Suprapubic skin (tissue), 4 donors: ENCODE data around the gene GRM5. TPM values are rescaled to one million over a fixed set of nuclear protein-coding genes. Genes with fewer than 3 reads are reported as not detected.
"Not testable (repeated sequence)": the region's sequence is repeated elsewhere in the genome, so short reads cannot be mapped to it uniquely, and the experiment has no call there.

Experiments used
- DNase-seq, 2 donors: peaks; one replicate each; pipeline ENCODE4 v3.0.0-alpha.2; 2019; ENCODE audit warnings: low spot score in 2 of 2
- H3K27ac ChIP-seq: fragments of 200-600 bp; sonication (generic); one replicate; pipeline ENCODE4 v1.5.1; 2019
- H3K27me3 ChIP-seq: fragments of 200-600 bp; sonication (generic); one replicate; pipeline ENCODE4 v1.5.1; 2019
- H3K36me3 ChIP-seq: fragments of 200-600 bp; sonication (generic); one replicate; pipeline ENCODE4 v1.5.1; 2019
- H3K4me1 ChIP-seq: fragments of 200-600 bp; sonication (generic); one replicate; pipeline ENCODE4 v1.5.1; 2019
- H3K4me3 ChIP-seq: fragments of 200-600 bp; sonication (generic); one replicate; pipeline ENCODE4 v1.5.1; 2019; ENCODE audit warnings: mild to moderate bottlenecking
- H3K9me3 ChIP-seq: fragments of 200-600 bp; sonication (generic); one replicate; pipeline ENCODE4 v1.5.1; 2019
- EP300 ChIP-seq: sonication (generic); formaldehyde crosslinking; IDR thresholded peaks from one replicate; pipeline ENCODE4 v1.6.1; 2017; ENCODE audit warnings: antibody characterized with exemption
- POLR2A ChIP-seq, 2 donors: fragments of 450-650 bp; IDR thresholded peaks; one replicate each; pipeline ENCODE4 v1.6.1; 2017; ENCODE audit warnings: antibody characterized with exemption in 2 of 2, mild to moderate bottlenecking in 2 of 2, moderate library complexity in 2 of 2
- POLR2AphosphoS5 ChIP-seq, 3 donors: sonication (generic); formaldehyde crosslinking; IDR thresholded peaks; one replicate each; pipeline ENCODE4 v1.6.1; 2017; ENCODE audit warnings: antibody characterized with exemption in 3 of 3
- WGBS: methylation state at CpG from one replicate; pipeline ENCODE4 v1.1.5; 2018; 5-methylcytosine and 5-hydroxymethylcytosine counted together
- total RNA-seq, 4 donors: library from RNA; depleted of rRNA; stranded (reverse); fragments of >200 nt; gene quantifications; one replicate each; pipeline ENCODE4 v1.1.0, GENCODE V29; 2016
- TF ChIP-seq, protein P1 (sequence below), 2 donors: fragments of 200-600 bp in 1 of 2; fragments of 450-650 bp in 1 of 2; sonication (generic) in 1 of 2; IDR thresholded peaks; one replicate each; pipeline ENCODE4 v1.5.1; 2016 to 2019; ENCODE audit warnings: antibody characterized with exemption in 2 of 2, mild to moderate bottlenecking in 1 of 2, moderate library complexity in 1 of 2

GRM5 gene
- total RNA-seq, 4 donors from 2014 or later = not detected

- WGBS = 24% methylated on average over 1 of the region's 1 CpG
- Histone ChIP-seq H3K36me3 (no peaks in the 10 kb centered on the region), H3K27me3 (no peaks in the 10 kb centered on the region), H3K27ac (no peak overlapping the region), H3K9me3 (no peaks in the 10 kb centered on the region), H3K4me3 (no peak overlapping the region), H3K4me1 (no peaks in the 10 kb centered on the region)
- DNase-seq = no peak
- no peak for TF ChIP-seq EP300
- no peak for TF ChIP-seq POLR2AphosphoS5 (IDR thresholded peaks at IDR 0.05)
- TF ChIP-seq POLR2A (IDR thresholded peaks at IDR 0.05) = no peak
These were observed 589.8 kb downstream of the GRM5 start for GRCh38 chr11:88475991-88476418.

DNA sequence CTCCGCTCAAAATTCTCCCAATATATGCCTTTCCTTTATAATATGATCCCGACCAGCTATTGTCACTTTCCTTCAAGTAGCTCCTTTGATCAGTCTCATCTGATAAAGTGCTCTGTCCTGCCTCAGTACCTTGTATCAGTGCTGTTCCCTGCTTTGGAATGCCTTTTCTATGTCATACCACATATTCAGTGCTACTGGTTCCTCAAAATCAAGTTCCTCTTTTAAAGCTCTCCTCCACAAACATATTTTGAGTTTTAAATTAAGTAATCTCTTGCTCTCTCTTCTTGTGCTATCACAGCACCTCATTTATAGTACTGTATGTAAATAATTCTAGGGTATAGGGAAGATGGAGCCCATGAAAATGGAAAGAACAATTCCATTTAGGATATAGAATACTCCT lies 591.1 kb downstream of the GRM5 start:
- DNase-seq = no peak
- TF ChIP-seq, protein P1, sequence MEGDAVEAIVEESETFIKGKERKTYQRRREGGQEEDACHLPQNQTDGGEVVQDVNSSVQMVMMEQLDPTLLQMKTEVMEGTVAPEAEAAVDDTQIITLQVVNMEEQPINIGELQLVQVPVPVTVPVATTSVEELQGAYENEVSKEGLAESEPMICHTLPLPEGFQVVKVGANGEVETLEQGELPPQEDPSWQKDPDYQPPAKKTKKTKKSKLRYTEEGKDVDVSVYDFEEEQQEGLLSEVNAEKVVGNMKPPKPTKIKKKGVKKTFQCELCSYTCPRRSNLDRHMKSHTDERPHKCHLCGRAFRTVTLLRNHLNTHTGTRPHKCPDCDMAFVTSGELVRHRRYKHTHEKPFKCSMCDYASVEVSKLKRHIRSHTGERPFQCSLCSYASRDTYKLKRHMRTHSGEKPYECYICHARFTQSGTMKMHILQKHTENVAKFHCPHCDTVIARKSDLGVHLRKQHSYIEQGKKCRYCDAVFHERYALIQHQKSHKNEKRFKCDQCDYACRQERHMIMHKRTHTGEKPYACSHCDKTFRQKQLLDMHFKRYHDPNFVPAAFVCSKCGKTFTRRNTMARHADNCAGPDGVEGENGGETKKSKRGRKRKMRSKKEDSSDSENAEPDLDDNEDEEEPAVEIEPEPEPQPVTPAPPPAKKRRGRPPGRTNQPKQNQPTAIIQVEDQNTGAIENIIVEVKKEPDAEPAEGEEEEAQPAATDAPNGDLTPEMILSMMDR (IDR thresholded peaks at IDR 0.05) = no peak
- Histone ChIP-seq H3K27ac (no peak overlapping the region), H3K36me3 (no peaks in the 10 kb centered on the region), H3K9me3 (no peaks in the 10 kb centered on the region), H3K4me1 (no peaks in the 10 kb centered on the region), H3K27me3 (no peaks in the 10 kb centered on the region), H3K4me3 (no peak overlapping the region)
- 96% methylated on average over 2 of the region's 2 CpGs for WGBS

DNA sequence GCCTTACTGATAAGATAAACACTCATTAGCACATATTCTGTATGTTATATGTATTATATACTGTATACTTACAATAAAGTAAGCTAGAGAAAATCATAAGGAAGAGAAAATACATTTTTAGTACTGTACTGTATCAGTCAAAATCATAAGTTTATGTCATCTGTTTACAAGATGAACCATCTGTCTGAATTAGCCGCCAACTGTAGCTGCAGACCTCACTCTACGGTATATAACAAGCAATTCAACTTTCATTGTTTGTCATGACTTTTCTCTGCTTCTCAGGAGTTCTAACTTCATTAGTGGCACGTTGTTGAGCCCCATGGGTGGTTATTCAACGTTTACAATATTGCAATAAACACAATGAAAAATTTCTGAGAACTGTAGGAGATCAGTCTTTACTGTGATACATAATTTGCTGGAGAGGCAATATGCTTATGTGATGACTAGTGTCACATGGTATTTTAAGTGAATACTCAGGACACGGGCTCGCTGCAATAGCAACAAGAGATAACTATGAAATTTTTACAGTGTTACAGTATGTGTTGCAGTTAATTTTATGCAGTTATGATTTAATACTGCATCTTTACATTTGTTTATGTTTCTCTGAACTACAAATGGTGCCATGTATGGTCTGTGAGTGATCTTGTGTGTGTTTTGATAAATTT lies 596.1 kb downstream of the GRM5 start:
- Histone ChIP-seq H3K4me3 (no peak overlapping the region), H3K36me3 (no peaks in the 10 kb centered on the region), H3K27ac (no peak overlapping the region), H3K27me3 (no peaks in the 10 kb centered on the region), H3K4me1 (no peaks in the 10 kb centered on the region), H3K9me3 (no peaks in the 10 kb centered on the region)
- no peak for DNase-seq
- 82% methylated on average over 6 of the region's 6 CpGs for WGBS
- no peak for TF ChIP-seq POLR2A (IDR thresholded peaks at IDR 0.05)
- no peak for TF ChIP-seq POLR2AphosphoS5 (IDR thresholded peaks at IDR 0.05)
- TF ChIP-seq EP300 = no peak
- TF ChIP-seq, protein P1 (IDR thresholded peaks at IDR 0.05) = no peak

GRCh38 chr11:88464528-88464927 lies 601.3 kb downstream of the GRM5 start:
- no peak for DNase-seq
- 91% methylated on average over 4 of the region's 4 CpGs for WGBS
- no peak overlapping the region for H3K4me3 ChIP-seq
- TF ChIP-seq POLR2A (IDR thresholded peaks at IDR 0.05) (no peak), EP300 (no peak), POLR2AphosphoS5 (IDR thresholded peaks at IDR 0.05) (no peak)
- TF ChIP-seq, protein P1 (IDR thresholded peaks at IDR 0.05) = no peak
- H3K9me3 ChIP-seq = no peaks in the 10 kb centered on the region
- no peaks in the 10 kb centered on the region for H3K4me1 ChIP-seq
- H3K36me3 ChIP-seq = no peaks in the 10 kb centered on the region
- H3K27me3 ChIP-seq = no peaks in the 10 kb centered on the region
- no peak overlapping the region for H3K27ac ChIP-seq

DNA sequence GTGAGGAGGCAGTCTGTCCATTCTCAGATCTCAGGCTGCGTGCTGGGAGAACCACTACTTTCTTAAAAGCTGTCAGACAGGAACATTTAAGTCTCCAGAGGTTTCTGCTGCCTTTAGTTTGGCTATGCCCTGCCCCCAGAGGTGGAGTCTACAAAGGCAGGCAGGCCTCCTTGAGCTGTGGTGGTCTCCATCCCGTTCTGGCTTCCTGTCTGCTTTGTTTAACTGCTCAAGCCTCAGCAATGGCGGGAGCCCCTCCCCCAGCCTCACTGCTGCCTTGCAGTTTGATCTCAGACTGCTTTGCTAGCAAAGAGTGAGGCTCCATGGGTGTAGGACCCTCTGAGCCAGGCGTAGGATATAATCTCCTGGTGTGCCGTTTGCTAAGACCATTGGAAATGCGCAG lies 602.5 kb downstream of the GRM5 start:
- H3K4me1 ChIP-seq, H3K4me3 ChIP-seq, H3K9me3 ChIP-seq, H3K36me3 ChIP-seq, DNase-seq, H3K27ac ChIP-seq, H3K27me3 ChIP-seq: not testable (repeated sequence)
- 100% methylated on average over 4 of the region's 6 CpGs for WGBS

GRCh38 chr11:88458047-88458446 lies 607.7 kb downstream of the GRM5 start:
- H3K4me3 ChIP-seq, H3K27me3 ChIP-seq, H3K36me3 ChIP-seq, H3K4me1 ChIP-seq, DNase-seq, H3K9me3 ChIP-seq, H3K27ac ChIP-seq: not testable (repeated sequence)
- 85% methylated on average over 4 of the region's 4 CpGs for WGBS

DNA sequence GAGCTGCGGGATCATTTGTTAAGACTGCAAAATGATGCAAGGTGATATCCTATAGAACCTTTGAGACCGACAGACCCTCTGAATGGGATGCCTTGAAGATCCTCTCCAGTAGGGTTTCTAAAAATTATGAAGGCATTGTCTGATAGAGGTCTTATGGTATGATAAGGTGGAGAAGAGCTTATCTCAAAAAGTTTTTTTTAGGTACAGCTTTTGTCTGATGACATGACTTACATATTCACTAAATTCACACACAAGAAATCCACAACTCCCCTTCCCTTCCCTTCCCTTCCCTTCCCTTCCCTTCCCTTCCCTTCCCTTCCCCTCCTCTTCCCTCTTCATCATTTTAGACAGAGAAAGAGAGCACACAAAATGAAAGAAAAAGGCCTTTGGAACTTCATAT lies 609.8 kb downstream of the GRM5 start:
- 98% methylated on average over 2 of the region's 2 CpGs for WGBS
- no peak for DNase-seq
- no peaks in the 10 kb centered on the region for H3K9me3 ChIP-seq
- H3K36me3 ChIP-seq = no peaks in the 10 kb centered on the region
- TF ChIP-seq POLR2AphosphoS5 (IDR thresholded peaks at IDR 0.05) (no peak), EP300 (no peak), POLR2A (IDR thresholded peaks at IDR 0.05) (no peak)
- TF ChIP-seq, protein P1 (IDR thresholded peaks at IDR 0.05) = no peak
- no peak overlapping the region for H3K4me3 ChIP-seq
- no peak overlapping the region for H3K27ac ChIP-seq
- no peaks in the 10 kb centered on the region for H3K4me1 ChIP-seq
- H3K27me3 ChIP-seq = no peaks in the 10 kb centered on the region
